ENCODE data around the gene APOL1.
"Not testable (repeated sequence)": the region's sequence is repeated elsewhere in the genome, so short reads cannot be mapped to it uniquely, and the experiment has no call there.

Gene APOL1

DNA sequence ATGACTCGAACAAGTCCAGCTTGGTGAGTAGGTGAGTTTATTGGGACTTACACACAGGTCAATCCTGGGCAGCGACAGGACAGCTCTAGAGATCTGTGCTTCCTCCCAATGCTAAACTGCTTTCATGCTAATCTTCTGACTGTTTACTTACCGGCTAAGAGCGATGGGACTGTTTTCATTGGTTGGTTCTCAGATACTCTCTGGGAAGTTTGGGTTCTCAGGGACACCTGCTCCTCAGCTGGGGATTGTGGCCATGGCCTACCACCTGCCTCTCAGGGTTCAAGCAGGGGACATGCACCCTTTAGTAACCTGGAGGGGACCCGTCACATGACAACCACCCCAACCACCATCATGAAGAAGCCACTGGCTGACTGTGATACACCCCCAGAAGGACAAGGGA is 26.7 kb upstream of the APOL1 start:
- no peak for DNase-seq

- no peak for DNase-seq
Observed at GRCh38 chr22:36227396-36227795, 25.5 kb upstream of the APOL1 start.

GRCh38 chr22:36227806-36228205 is 25.1 kb upstream of the APOL1 start:
- no peak for DNase-seq

DNA sequence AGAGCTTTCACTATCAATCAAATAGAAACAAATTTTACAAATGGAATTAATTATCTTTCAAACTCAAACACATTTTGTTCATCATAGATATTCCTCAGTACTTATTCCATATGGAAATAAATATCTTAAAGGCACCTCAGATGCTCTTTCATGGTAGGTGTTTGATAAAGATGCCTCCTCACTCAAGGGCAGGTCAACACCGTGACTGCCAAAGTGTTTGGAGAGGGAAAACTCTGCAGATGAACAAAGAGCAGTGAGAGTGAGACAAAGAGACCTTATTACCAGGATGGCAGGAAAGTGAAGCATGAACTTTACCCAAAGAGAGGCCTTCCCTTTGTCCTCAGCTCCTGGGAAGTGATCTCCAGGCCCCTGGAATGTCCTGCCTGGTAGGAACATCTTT is 24.6 kb upstream of the APOL1 start:
- not testable (repeated sequence) for DNase-seq

DNA sequence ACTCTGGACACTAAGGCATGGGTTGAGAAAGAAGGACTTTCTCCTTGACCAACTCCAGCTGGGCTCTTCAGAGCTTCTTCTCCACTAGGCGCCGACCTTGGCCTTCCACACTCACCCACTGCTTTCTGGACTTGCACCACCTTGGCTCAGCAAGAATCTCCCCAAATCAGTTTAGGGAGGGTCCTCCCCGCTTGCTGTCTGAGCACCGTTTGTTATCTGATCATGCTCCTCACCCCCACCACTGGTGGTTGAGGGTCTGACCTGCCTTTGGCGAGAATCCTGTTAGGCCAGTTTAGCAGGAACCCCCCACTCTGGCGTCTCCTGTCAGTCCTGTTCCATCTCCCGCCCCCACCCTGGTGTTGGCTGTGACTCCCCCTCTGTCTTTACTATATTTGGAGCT is 24.0 kb upstream of the APOL1 start:
- no peak for DNase-seq

GRCh38 chr22:36229649-36230048 is 23.3 kb upstream of the APOL1 start:
- not testable (repeated sequence) for DNase-seq

DNA sequence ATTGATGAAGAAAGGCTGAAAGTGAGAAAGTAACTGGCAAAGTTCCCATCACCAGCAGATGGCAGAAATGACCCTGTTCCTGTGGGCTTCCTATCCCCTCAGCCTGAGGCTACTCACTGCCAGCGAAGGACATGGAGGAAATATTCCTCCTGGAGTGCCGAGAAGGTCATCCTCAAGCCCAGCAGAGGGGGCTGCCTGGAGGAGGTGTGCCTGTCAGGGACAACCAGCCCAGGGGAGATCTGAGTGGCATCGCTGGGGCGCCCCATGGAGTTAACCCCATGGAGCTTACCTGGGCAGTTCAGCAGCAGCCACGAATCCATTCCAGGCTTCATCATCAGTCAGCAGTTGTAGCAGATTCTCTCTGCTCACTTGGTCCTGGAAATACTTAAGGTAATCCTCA is 21.9 kb upstream of the APOL1 start:
- DNase-seq: not testable (repeated sequence)

DNA sequence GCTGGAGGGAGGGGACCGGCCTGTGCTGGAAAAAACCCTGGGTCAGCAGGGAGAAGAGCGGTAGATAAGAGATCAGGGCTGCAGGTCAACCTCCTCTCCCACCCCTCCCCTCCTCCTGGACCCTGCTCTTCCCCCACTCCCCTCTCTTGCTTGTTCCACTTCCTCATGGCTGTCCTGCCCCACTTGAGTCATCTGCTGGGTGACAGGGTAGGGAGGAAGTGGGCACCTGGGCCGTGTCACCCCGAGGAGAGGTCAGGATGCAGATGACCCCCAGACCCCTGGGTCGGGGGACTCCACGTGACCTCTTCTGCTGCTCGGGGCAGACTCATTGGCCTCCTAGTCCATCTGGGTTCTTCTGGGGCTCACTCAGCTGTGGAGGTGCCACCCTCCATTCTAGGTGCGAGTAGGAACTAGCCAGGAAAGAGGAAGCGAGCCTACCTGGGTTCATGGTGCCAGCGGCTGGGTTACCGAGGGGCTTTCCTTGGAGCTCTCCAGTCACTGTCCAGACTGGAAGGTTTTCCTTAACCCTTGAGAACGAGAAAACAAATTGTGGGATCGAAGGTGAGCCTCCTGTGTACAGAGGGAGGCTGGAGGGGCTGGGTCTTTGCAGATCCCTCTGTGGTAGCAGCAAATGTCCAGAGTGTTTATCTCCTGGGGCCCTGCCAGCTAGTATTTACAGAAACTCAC is 20.1 kb upstream of the APOL1 start:
- DNase-seq: no peak

DNA sequence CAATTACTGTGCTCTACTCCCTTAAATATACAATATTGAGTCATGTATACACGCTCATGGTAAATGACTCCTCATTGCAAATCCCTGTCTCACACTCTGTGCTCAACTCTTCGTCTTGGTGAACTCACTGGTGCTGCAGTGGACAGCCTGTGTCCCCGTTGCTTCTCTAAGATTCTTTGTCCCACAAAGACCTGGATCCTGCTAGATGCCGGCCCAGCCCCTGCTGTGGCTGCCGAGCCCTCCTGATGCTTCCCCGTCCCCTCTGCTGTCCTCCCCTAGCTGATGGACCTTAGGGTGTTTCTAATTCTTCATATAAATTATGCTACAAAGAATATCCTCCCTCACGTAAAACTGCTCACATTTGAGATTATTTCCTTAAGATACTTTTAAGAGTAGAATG is 19.1 kb upstream of the APOL1 start:
- DNase-seq: no peak

DNA sequence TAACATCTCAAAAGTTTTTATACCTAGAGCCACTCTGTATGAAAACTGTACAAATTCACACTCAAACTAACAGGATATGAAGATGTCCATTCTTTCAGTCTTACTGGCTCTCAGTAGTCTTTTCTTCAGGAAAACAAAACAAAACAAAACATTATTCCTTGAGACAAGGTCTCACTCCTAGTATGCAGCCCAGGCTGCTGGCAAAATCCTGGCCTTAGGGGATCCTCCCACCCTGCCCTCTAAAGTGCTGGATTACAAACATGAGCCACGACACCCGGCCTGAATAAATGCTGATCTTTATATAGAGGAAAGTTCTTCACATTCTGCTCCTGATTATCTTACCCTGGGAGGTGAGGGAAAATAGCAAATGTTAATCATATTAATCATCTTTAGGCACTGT is 18.7 kb upstream of the APOL1 start:
- DNase-seq: no peak

GRCh38 chr22:36234919-36235318 is 18.0 kb upstream of the APOL1 start:
- DNase-seq: no peak

- no peak for DNase-seq
Observed at GRCh38 chr22:36235585-36235984, 17.3 kb upstream of the APOL1 start.

GRCh38 chr22:36236388-36237319 is 16.3 kb upstream of the APOL1 start:
- no peak for DNase-seq

DNA sequence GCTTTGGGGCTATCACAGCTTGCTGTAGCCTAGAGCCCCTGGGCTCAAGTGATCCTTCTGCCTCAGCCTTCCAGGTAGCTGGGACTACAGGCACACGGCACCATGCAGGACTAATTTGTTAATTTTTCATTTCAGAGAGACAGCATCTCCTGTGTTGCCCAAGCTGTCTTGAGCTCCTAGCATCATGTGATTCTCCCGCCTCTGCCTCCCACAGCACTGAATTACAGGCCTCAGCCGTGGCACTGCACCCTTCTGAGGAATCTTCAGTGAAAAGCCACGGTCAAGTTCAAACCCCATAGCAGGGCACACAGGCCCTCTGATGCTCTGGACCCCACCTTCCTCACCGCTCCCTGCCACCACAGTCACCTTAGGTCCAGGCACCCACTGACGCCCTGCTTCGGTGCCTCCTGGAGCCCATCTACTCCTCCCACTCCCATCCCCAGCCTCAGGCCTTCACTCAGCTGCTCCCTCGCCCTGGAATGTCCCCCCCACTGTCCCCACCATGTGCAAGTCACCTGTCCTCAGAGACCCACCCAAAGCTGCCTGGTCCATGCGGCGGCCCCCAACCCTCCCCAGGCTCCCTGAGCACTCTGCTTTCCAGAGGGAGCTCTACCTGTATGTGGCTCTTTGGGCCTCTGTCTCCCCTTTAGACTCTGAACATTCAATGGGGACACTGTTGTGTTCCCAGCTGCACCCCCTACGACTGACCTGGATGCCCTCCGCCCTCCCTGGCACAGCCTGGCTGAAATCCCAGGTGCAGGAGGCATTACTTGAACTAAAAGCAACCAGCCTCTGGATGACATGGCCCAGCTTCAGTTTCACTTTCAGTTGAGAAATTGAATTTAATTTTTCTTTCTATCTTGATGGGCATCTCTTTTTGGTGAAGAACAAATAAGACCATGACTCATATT is 15.2 kb upstream of the APOL1 start:
- DNase-seq: peak; percentile 44

- DNase-seq: no peak
Observed at GRCh38 chr22:36238373-36239149, 14.4 kb upstream of the APOL1 start.

DNA sequence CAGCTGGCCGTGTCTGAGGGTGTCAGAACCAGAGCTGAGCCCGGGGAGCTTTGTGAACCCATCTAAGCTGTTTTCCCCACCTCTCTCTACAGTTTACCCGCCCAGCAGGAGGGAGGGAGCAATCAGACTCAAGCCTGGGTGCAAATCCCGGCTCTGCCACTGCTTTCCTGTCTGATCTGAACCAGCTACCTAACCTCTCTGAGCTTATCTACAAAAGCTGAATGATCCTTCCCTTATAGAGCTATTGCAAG is 13.9 kb upstream of the APOL1 start:
- DNase-seq: no peak

DNA sequence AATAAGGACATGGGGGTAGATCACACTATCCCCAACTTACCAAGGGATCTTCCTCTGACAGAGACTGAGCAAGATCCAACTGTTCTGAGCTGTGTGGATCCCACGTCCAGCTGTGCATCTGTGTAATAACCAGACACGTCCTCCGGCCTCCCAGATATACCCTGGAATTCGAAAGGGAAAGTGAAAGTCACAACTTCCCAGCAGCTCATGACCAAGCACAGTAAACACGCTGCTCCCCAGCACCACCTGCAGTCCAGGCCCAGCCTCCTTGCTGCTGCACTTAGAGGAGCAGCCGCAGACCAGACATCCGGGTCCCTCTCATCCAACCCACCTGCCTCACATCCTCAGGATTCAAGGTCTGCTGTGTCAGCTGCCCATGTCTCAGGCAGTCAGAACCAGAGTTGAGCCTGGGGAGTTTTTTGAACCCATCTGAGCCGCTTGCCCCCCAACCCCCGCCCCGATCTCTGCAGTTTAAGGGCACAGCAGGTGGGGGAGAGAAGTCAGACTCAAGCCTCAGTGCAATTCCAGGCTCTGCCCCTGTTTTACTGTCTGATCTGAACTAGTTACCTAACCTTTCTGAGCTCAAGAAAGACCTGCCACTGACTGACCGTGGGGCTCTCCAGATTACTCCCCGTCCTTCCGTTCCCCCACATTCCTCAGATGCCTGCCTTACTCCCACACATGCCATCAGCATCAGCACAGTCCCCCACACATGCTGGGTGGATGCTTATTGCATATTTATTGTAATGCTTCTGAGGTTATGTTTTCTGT is 13.3 kb upstream of the APOL1 start, which contains the start of gene APOL2:
APOL2 (minus strand) TSS at position 127 of the 771 bp plus-strand sequence. CDS start 6,365 bp downstream, outside the sequence.
- peak; percentile 89 for DNase-seq

DNA sequence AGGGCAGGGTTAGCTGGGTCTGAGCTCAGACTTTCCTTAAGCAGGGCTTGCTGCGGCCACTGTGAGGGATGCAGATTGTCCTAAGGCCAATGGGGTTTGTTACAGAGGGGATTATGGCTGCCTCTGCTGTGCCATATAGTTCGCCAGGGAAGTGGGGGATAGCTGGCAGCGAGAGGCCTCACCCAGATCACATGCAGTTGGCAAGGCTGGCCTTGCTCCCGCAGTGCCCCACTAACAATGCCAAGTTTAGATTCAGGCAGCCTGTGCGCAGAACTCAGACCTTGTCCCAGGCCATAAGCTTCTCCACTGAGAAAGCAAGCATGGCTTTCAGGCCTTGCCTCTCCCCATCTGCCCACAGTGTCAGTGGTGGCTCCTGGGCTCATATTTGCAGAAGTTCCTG is 8.9 kb upstream of the APOL1 start:
- DNase-seq: no peak

GRCh38 chr22:36244522-36245391 is 8.2 kb upstream of the APOL1 start:
- no peak for DNase-seq

GRCh38 chr22:36245805-36246356 is 7.1 kb upstream of the APOL1 start:
- DNase-seq: no peak

Data from CD4-positive, alpha-beta T cell treated with Interleukin-17A for 1 hour (primary cell).